Testis (tissue), 2 donors: Measurements from ENCODE around the gene RBM4.

Experiments used
- POLR2A ChIP-seq: fragments of 450-650 bp; IDR thresholded peaks from one replicate; pipeline ENCODE4 v1.6.1; 2017; ENCODE audit warnings: antibody characterized with exemption, mild to moderate bottlenecking, moderate library complexity
- TF ChIP-seq, protein P1 (sequence below), 3 experiments: fragments of 450-650 bp in 2 of 3; fragments of 200-600 bp in 1 of 3; sonication (generic) in 1 of 3; IDR thresholded peaks; one replicate each; pipeline ENCODE4 v1.5.1; 2016 to 2019; ENCODE audit warnings: antibody characterized with exemption in 3 of 3, mild to moderate bottlenecking in 2 of 3, moderate library complexity in 1 of 3

DNA sequence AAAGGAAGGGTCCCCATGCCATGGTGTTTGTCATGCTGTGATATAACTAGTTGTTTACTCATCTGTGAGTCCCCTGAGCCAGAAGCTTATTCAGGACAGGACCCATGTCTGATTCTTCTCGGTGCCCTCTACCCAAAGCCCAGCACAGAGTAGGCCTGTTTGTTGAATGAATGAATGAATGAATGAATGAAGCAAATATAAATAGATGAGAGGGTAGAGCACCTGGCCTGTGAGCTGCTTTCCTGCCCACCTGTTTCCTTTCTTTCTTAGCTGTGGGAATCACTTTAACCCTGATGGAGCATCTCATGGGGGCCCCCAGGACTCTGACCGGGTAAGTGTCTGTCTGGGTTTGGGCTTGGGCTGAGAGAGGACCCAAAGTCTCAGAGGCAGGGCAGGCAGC lies 38.3 kb upstream of the RBM4 start:
- TF ChIP-seq, protein P1, sequence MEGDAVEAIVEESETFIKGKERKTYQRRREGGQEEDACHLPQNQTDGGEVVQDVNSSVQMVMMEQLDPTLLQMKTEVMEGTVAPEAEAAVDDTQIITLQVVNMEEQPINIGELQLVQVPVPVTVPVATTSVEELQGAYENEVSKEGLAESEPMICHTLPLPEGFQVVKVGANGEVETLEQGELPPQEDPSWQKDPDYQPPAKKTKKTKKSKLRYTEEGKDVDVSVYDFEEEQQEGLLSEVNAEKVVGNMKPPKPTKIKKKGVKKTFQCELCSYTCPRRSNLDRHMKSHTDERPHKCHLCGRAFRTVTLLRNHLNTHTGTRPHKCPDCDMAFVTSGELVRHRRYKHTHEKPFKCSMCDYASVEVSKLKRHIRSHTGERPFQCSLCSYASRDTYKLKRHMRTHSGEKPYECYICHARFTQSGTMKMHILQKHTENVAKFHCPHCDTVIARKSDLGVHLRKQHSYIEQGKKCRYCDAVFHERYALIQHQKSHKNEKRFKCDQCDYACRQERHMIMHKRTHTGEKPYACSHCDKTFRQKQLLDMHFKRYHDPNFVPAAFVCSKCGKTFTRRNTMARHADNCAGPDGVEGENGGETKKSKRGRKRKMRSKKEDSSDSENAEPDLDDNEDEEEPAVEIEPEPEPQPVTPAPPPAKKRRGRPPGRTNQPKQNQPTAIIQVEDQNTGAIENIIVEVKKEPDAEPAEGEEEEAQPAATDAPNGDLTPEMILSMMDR (IDR thresholded peaks at IDR 0.05), result no peak
- TF ChIP-seq POLR2A, result no peak
